PC-3 (cell line): ENCODE measurements around the gene CALB2.

ENCODE experiments used
- CTCF ChIP-seq: fragments of 300-600 bp; sonication (generic); conservative IDR thresholded peaks from 2 replicates; pipeline ENCODE4 v1.5.1; 2017; ENCODE audit warnings: antibody characterized with exemption, low read depth, mild to moderate bottlenecking, low read length
- EZH2phosphoT487 ChIP-seq: fragments of 300-600 bp; sonication (generic); IDR thresholded peaks from 2 replicates; pipeline ENCODE4 v1.6.1; 2018; ENCODE audit warnings: mild to moderate bottlenecking, antibody characterized with exemption, low read length, borderline replicate concordance

- no peak for TF ChIP-seq CTCF
- TF ChIP-seq EZH2phosphoT487, result no peak
These were observed 71.1 kb downstream of the CALB2 start for GRCh38 chr16:71429581-71429980.
